ENCODE results near the gene NAA25.
"Not testable (repeated sequence)": the region's sequence is repeated elsewhere in the genome, so short reads cannot be mapped to it uniquely, and the experiment has no call there.

The NAA25 gene

GRCh38 chr12:112007945-112008344, 100.6 kb downstream of the NAA25 start:
- DNase-seq = no peak

GRCh38 chr12:112005419-112006395, 102.9 kb downstream of the NAA25 start:
- no peak for DNase-seq

- DNase-seq = no peak
Observed at GRCh38 chr12:112004041-112004440, 104.5 kb downstream of the NAA25 start.

GRCh38 chr12:112001576-112001975, 107.0 kb downstream of the NAA25 start:
- no peak for DNase-seq

GRCh38 chr12:112000820-112001219, 107.8 kb downstream of the NAA25 start:
- no peak for DNase-seq

- DNase-seq = not testable (repeated sequence)
Observed at GRCh38 chr12:111999129-111999528, 109.5 kb downstream of the NAA25 start.

- DNase-seq = no peak
Observed at GRCh38 chr12:111998015-111998414, 110.6 kb downstream of the NAA25 start.

GRCh38 chr12:111997300-111997699, 111.3 kb downstream of the NAA25 start:
- no peak for DNase-seq

- no peak for DNase-seq
Observed at GRCh38 chr12:111995782-111996480, 112.7 kb downstream of the NAA25 start.

- not testable (repeated sequence) for DNase-seq
Observed at GRCh38 chr12:111994211-111995111, 114.1 kb downstream of the NAA25 start.

- no peak for DNase-seq
Observed at GRCh38 chr12:111993292-111994150, 115.1 kb downstream of the NAA25 start.

GRCh38 chr12:111992464-111992863, 116.1 kb downstream of the NAA25 start:
- DNase-seq = no peak

GRCh38 chr12:111991946-111992345, 116.6 kb downstream of the NAA25 start:
- no peak for DNase-seq

GRCh38 chr12:111991535-111991934, 117.0 kb downstream of the NAA25 start:
- no peak for DNase-seq

GRCh38 chr12:111984820-111985219, 123.8 kb downstream of the NAA25 start:
- DNase-seq = no peak

GRCh38 chr12:111981987-111982386, 126.6 kb downstream of the NAA25 start:
- no peak for DNase-seq

- no peak for DNase-seq
Observed at GRCh38 chr12:111980598-111980997, 128.0 kb downstream of the NAA25 start.

GRCh38 chr12:111978545-111978944, 130.0 kb downstream of the NAA25 start:
- no peak for DNase-seq

GRCh38 chr12:111976860-111977259, 131.7 kb downstream of the NAA25 start:
- no peak for DNase-seq
